Measurements from ENCODE around the gene ZNF561. TPM values are rescaled to one million over a fixed set of nuclear protein-coding genes. Genes with fewer than 3 reads are reported as not detected.
"Not testable (repeated sequence)": the region's sequence is repeated elsewhere in the genome, so short reads cannot be mapped to it uniquely, and the experiment has no call there.

ZNF561 gene
- total RNA-seq, 1 experiment from 2014 or later = 37.7 TPM

DNA sequence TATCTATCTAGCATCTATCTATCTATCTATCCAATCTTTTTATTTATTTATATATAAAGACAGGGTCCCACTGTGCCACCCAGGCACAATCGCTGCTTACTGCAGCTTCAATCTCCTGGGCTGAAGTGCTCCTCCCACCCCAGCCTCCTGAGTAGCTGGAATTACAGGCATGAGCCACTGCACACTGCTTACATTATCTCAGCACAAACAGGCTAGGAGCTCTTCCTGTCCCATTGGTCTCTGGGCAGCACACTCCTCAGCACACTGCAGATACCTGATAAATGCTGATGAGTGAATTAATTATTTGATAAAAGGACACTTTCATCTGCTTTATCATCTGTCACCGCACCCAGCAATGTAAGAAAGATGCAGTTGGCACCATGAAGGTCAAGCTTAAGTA is 37.7 kb upstream of the ZNF561 start:
- ChIA-PET POLR2A (ENCODE audit: low non-redundant PET) (no interaction called here), CTCF (no interaction called here)
- no peaks in the 10 kb centered on the region for H3K27me3 ChIP-seq (replicated peaks; ENCODE audit: insufficient read depth, low read depth, low read length, poor library complexity)
- H3K9me3 ChIP-seq (ENCODE audit: low read depth, low read length, poor library complexity, severe bottlenecking) = peaks cover 25% of the 10 kb centered on the region
- no peak overlapping the region for H3K4me3 ChIP-seq (ENCODE audit: low read depth, low read length, poor library complexity, severe bottlenecking)
- TF ChIP-seq EZH2 (IDR thresholded peaks at IDR 0.05; ENCODE audit: borderline replicate concordance, low read depth, low read length, poor library complexity, severe bottlenecking) = no peak
- TF ChIP-seq, protein P1, sequence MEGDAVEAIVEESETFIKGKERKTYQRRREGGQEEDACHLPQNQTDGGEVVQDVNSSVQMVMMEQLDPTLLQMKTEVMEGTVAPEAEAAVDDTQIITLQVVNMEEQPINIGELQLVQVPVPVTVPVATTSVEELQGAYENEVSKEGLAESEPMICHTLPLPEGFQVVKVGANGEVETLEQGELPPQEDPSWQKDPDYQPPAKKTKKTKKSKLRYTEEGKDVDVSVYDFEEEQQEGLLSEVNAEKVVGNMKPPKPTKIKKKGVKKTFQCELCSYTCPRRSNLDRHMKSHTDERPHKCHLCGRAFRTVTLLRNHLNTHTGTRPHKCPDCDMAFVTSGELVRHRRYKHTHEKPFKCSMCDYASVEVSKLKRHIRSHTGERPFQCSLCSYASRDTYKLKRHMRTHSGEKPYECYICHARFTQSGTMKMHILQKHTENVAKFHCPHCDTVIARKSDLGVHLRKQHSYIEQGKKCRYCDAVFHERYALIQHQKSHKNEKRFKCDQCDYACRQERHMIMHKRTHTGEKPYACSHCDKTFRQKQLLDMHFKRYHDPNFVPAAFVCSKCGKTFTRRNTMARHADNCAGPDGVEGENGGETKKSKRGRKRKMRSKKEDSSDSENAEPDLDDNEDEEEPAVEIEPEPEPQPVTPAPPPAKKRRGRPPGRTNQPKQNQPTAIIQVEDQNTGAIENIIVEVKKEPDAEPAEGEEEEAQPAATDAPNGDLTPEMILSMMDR (conservative IDR thresholded peaks at IDR 0.05; ENCODE audit: low read depth, low read length) = no peak
- intact Hi-C loops (cut with micrococcal nuclease; ENCODE audit: unreplicated experiment) = no loop called here
- DNase-seq (ENCODE audit: low spot score) = no peak
- no peak overlapping the region for H3K27ac ChIP-seq (ENCODE audit: low read depth, low read length, poor library complexity, severe bottlenecking)
- BruUV-seq (replicated peaks) = no TSS peak
- H3K36me3 ChIP-seq (ENCODE audit: insufficient read depth, low read length, poor library complexity, severe bottlenecking) = peaks cover 45% of the 10 kb centered on the region
- H3K4me1 ChIP-seq (ENCODE audit: insufficient read depth, low read length, poor library complexity, severe bottlenecking) = no peaks in the 10 kb centered on the region

- intact Hi-C loops (cut with micrococcal nuclease; ENCODE audit: unreplicated experiment); CTCF ChIA-PET; DNase-seq (ENCODE audit: low spot score); H3K27ac ChIP-seq (ENCODE audit: low read depth, low read length, poor library complexity, severe bottlenecking); H3K4me3 ChIP-seq (ENCODE audit: low read depth, low read length, poor library complexity, severe bottlenecking); POLR2A ChIA-PET (ENCODE audit: low non-redundant PET); H3K27me3 ChIP-seq (replicated peaks; ENCODE audit: insufficient read depth, low read depth, low read length, poor library complexity); H3K4me1 ChIP-seq (ENCODE audit: insufficient read depth, low read length, poor library complexity, severe bottlenecking): not testable (repeated sequence)
- TSS peak; percentile 9 for BruUV-seq (replicated peaks)
- peaks cover 69% of the 10 kb centered on the region for H3K36me3 ChIP-seq (ENCODE audit: insufficient read depth, low read length, poor library complexity, severe bottlenecking)
- peaks cover 61% of the 10 kb centered on the region for H3K9me3 ChIP-seq (ENCODE audit: low read depth, low read length, poor library complexity, severe bottlenecking)
These were observed 32.1 kb upstream of the ZNF561 start for GRCh38 chr19:9653066-9653555.

GRCh38 chr19:9651464-9651863 is 30.4 kb upstream of the ZNF561 start:
- H3K27me3 ChIP-seq (replicated peaks; ENCODE audit: insufficient read depth, low read depth, low read length, poor library complexity); H3K4me3 ChIP-seq (ENCODE audit: low read depth, low read length, poor library complexity, severe bottlenecking); H3K27ac ChIP-seq (ENCODE audit: low read depth, low read length, poor library complexity, severe bottlenecking); intact Hi-C loops (cut with micrococcal nuclease; ENCODE audit: unreplicated experiment); BruUV-seq (replicated peaks); POLR2A ChIA-PET (ENCODE audit: low non-redundant PET); CTCF ChIA-PET; DNase-seq (ENCODE audit: low spot score); H3K4me1 ChIP-seq (ENCODE audit: insufficient read depth, low read length, poor library complexity, severe bottlenecking): not testable (repeated sequence)
- H3K36me3 ChIP-seq (ENCODE audit: insufficient read depth, low read length, poor library complexity, severe bottlenecking) = peaks cover 62% of the 10 kb centered on the region
- H3K9me3 ChIP-seq (ENCODE audit: low read depth, low read length, poor library complexity, severe bottlenecking) = peaks cover 60% of the 10 kb centered on the region

DNA sequence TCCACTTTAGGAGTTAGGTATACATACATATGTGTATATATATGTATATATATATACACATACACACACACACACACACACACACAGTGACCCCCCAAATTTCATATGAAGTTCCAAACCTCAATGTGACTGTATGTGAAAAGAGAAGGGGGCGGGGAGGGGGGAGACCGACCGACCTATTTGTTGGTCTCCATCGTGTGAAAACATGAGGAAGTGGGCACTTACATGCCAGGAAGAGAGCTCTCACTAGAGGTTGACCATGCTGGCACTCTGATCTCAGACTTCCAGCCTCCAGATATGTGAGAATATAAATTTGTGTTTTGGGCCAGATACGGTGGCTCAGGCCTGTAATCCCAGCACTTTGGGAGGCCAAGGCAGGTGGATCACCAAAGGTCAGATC is 29.3 kb upstream of the ZNF561 start:
- H3K36me3 ChIP-seq (ENCODE audit: insufficient read depth, low read length, poor library complexity, severe bottlenecking) = peaks cover 51% of the 10 kb centered on the region
- POLR2A ChIA-PET (ENCODE audit: low non-redundant PET) = no interaction called here
- TF ChIP-seq EZH2 (IDR thresholded peaks at IDR 0.05; ENCODE audit: borderline replicate concordance, low read depth, low read length, poor library complexity, severe bottlenecking) = no peak
- TF ChIP-seq, protein P1 (conservative IDR thresholded peaks at IDR 0.05; ENCODE audit: low read depth, low read length) = no peak
- CTCF ChIA-PET = interaction anchor here (0.7 kb wide), 1 partner anchor 600 kb away, joined by 3 read pairs; no protein-coding TSS in a partner anchor
- no peak overlapping the region for H3K27ac ChIP-seq (ENCODE audit: low read depth, low read length, poor library complexity, severe bottlenecking)
- intact Hi-C loops (cut with micrococcal nuclease; ENCODE audit: unreplicated experiment) = no loop called here
- no peaks in the 10 kb centered on the region for H3K27me3 ChIP-seq (replicated peaks; ENCODE audit: insufficient read depth, low read depth, low read length, poor library complexity)
- H3K9me3 ChIP-seq (ENCODE audit: low read depth, low read length, poor library complexity, severe bottlenecking) = peaks cover 50% of the 10 kb centered on the region
- H3K4me1 ChIP-seq (ENCODE audit: insufficient read depth, low read length, poor library complexity, severe bottlenecking) = no peaks in the 10 kb centered on the region
- H3K4me3 ChIP-seq (ENCODE audit: low read depth, low read length, poor library complexity, severe bottlenecking) = no peak overlapping the region
- no TSS peak for BruUV-seq (replicated peaks)
- DNase-seq (ENCODE audit: low spot score) = no peak
